Hepatocyte (in vitro differentiated cells): Measurements from ENCODE around the gene SRPK2. TPM values are rescaled to one million over a fixed set of nuclear protein-coding genes. Genes with fewer than 3 reads are reported as not detected.
"Not testable (repeated sequence)": the region's sequence is repeated elsewhere in the genome, so short reads cannot be mapped to it uniquely, and the experiment has no call there.

Source experiments
- DNase-seq: peaks from one replicate; pipeline ENCODE4 v3.0.0-alpha.2; 2016; ENCODE audit warnings: low spot score
- H2AFZ ChIP-seq: fragments of 200-600 bp; sonication (generic); 2 replicates; pipeline ENCODE4 v1.6.0; 2016; ENCODE audit warnings: antibody characterized with exemption, mild to moderate bottlenecking
- H3K27ac ChIP-seq: fragments of 200-600 bp; sonication (generic); 2 replicates; pipeline ENCODE4 v1.5.1; 2016; ENCODE audit warnings: mild to moderate bottlenecking
- H3K27me3 ChIP-seq: fragments of 200-600 bp; sonication (generic); 2 replicates; pipeline ENCODE4 v1.6.1; 2016
- H3K36me3 ChIP-seq: fragments of 200-600 bp; sonication (generic); replicated peaks from 2 replicates; pipeline ENCODE4 v1.5.1; 2016; ENCODE audit warnings: low read depth; ENCODE audit not compliant: insufficient read depth
- H3K4me1 ChIP-seq: fragments of 200-600 bp; sonication (generic); 2 replicates; pipeline ENCODE4 v1.5.1; 2016; ENCODE audit warnings: mild to moderate bottlenecking, moderate library complexity; ENCODE audit not compliant: insufficient read depth
- H3K4me2 ChIP-seq: fragments of 200-600 bp; sonication (generic); 2 replicates; pipeline ENCODE4 v1.6.0; 2016
- H3K4me3 ChIP-seq: fragments of 200-600 bp; sonication (generic); 2 replicates; pipeline ENCODE4 v1.5.1; 2016; ENCODE audit warnings: mild to moderate bottlenecking
- H3K79me2 ChIP-seq: fragments of 200-600 bp; sonication (generic); 2 replicates; pipeline ENCODE4 v1.6.0; 2017; ENCODE audit warnings: mild to moderate bottlenecking
- H3K9me2 ChIP-seq: fragments of 200-600 bp; sonication (generic); replicated peaks from 2 replicates; pipeline ENCODE4 v1.6.0; 2017; ENCODE audit warnings: mild to moderate bottlenecking; ENCODE audit not compliant: insufficient read depth
- H3K9me3 ChIP-seq: fragments of 200-600 bp; sonication (generic); 2 replicates; pipeline ENCODE4 v1.5.1; 2016; ENCODE audit warnings: low read depth, mild to moderate bottlenecking
- H4K20me1 ChIP-seq: fragments of 200-600 bp; sonication (generic); 2 replicates; pipeline ENCODE4 v1.6.0; 2016; ENCODE audit warnings: mild to moderate bottlenecking; ENCODE audit not compliant: insufficient read depth, poor library complexity, severe bottlenecking
- CTCF ChIP-seq: fragments of 200-600 bp; sonication (generic); IDR thresholded peaks from 2 replicates; pipeline ENCODE4 v1.5.1; 2016; ENCODE audit warnings: antibody characterized with exemption, mild to moderate bottlenecking; ENCODE audit not compliant: poor library complexity
- EZH2 ChIP-seq: fragments of 200-600 bp; sonication (generic); IDR thresholded peaks from 2 replicates; pipeline ENCODE4 v1.6.1; 2016; ENCODE audit warnings: antibody characterized with exemption, mild to moderate bottlenecking, borderline replicate concordance
- EZH2phosphoT487 ChIP-seq: fragments of 200-600 bp; sonication (generic); IDR thresholded peaks from one replicate; pipeline ENCODE4 v1.6.1; 2018; ENCODE audit warnings: antibody characterized with exemption, mild to moderate bottlenecking, low read depth, moderate library complexity; ENCODE audit not compliant: unreplicated experiment, severe bottlenecking
- WGBS: methylation state at CpG from one replicate; pipeline ENCODE4 v1.1.6; 2016; ENCODE audit warnings: low lambda C conversion rate; ENCODE audit errors: missing lambda C conversion rate; 5-methylcytosine and 5-hydroxymethylcytosine counted together
- polyA plus RNA-seq: library from polyadenylated mRNA; unstranded; fragments of >200 nt; fragmentation: Nextera tagmentation; extraction: Ambion mirVana; gene quantifications from 2 replicates; pipeline ENCODE4 v1.2.1, GENCODE V29; 2016
- total RNA-seq: library from RNA; depleted of rRNA; stranded (reverse); fragments of >200 nt; gene quantifications from 2 replicates; pipeline ENCODE4 v1.2.3, GENCODE V29; 2014

The SRPK2 gene
- total and polyA plus RNA-seq, 2 experiments from 2014 or later, result 41.4 to 46.1 TPM

GRCh38 chr7:105327201-105327600 lies 61.5 kb downstream of the SRPK2 start:
- no peak for DNase-seq
- Histone ChIP-seq H3K4me3 (no peak overlapping the region), H3K27me3 (no peaks in the 10 kb centered on the region), H3K9me3 (no peaks in the 10 kb centered on the region), H3K4me1 (no peaks in the 10 kb centered on the region), H3K36me3 (no peaks in the 10 kb centered on the region), H2AFZ (no peak overlapping the region), H4K20me1 (peaks cover 23% of the 10 kb centered on the region), H3K4me2 (no peak overlapping the region), H3K79me2 (peaks cover 89% of the 10 kb centered on the region), H3K9me2 (no peaks in the 10 kb centered on the region), H3K27ac (no peak overlapping the region)
- TF ChIP-seq EZH2phosphoT487 (no peak), CTCF (no peak), EZH2 (no peak)
- 72% methylated on average over 1 of the region's 1 CpG for WGBS

DNA sequence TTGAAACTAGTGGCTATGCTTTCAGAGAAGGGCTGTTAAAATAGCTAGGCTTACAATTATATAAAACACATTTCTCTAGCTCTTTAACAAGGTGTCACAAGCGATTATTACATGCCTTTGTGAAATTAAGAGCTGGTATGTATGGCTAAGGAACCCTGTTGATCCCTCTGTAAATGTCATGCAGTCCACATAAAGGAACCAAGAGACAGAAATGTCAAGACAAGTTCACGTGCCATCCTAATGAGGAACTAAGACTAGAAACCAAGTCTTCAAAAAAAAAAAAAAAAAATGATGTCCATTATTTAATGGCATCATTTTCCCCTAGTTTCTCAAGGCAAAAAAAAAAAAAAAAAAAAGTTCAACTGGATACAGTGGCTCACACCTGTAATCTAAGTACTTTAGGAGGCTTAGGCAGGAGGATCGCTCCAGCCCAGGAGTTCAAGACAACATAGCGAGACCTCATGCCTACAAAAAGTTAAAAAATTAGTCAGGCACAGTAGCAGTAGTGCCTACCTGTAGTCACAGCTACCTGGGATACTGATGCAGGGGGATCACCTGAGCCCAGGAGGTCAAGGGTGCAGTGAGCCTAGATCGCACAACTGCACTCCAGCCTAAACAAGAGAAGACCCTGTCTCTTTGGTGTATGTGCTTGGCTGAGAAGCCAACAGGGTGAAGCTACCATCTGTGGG lies 63.4 kb downstream of the SRPK2 start:
- Histone ChIP-seq H2AFZ (no peak overlapping the region), H3K9me3 (no peaks in the 10 kb centered on the region), H3K27me3 (no peaks in the 10 kb centered on the region), H3K4me3 (no peak overlapping the region), H3K36me3 (no peaks in the 10 kb centered on the region), H3K4me1 (no peaks in the 10 kb centered on the region), H4K20me1 (peaks cover 24% of the 10 kb centered on the region), H3K4me2 (no peak overlapping the region), H3K9me2 (no peaks in the 10 kb centered on the region), H3K27ac (no peak overlapping the region), H3K79me2 (peaks cover 90% of the 10 kb centered on the region)
- TF ChIP-seq EZH2phosphoT487 (no peak), CTCF (no peak), EZH2 (no peak)
- 91% methylated on average over 5 of the region's 5 CpGs for WGBS
- DNase-seq, result no peak

DNA sequence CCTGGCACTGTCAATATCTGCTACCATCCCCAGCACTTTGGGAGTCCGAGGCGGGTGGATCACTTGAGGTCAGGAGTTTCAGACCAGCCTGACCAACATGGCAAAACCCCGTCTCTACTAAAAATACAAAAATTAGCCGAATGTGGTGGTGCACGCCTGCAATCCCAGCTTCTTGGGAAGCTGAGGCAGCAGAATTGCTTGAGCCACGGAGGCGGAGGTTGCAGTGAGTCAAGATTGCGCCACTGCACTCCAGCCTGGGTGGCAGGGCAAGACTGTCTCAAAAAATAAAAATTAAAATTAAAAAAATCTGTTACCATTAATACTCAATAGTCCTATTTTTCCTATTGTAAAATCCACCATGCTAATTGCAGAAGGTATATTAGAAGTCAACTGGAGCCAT lies 64.1 kb downstream of the SRPK2 start:
- H3K4me3 ChIP-seq, H3K27me3 ChIP-seq, H3K27ac ChIP-seq, H2AFZ ChIP-seq, H3K9me2 ChIP-seq, H3K9me3 ChIP-seq, H3K4me2 ChIP-seq, DNase-seq, H3K36me3 ChIP-seq, H3K4me1 ChIP-seq: not testable (repeated sequence)
- H3K79me2 ChIP-seq, result peaks cover 90% of the 10 kb centered on the region
- peaks cover 24% of the 10 kb centered on the region for H4K20me1 ChIP-seq
- 96% methylated on average over 8 of the region's 8 CpGs for WGBS

- Histone ChIP-seq H3K4me3 (no peak overlapping the region), H3K79me2 (peaks cover 93% of the 10 kb centered on the region), H3K4me1 (no peaks in the 10 kb centered on the region), H3K9me3 (no peaks in the 10 kb centered on the region), H3K4me2 (no peak overlapping the region), H3K36me3 (no peaks in the 10 kb centered on the region), H3K27ac (no peak overlapping the region), H2AFZ (no peak overlapping the region), H3K27me3 (no peaks in the 10 kb centered on the region), H4K20me1 (peaks cover 23% of the 10 kb centered on the region), H3K9me2 (no peaks in the 10 kb centered on the region)
- TF ChIP-seq EZH2phosphoT487 (no peak), CTCF (no peak), EZH2 (no peak)
- DNase-seq, result no peak
- WGBS, result 100% methylated on average over 1 of the region's 1 CpG
Measured at GRCh38 chr7:105323366-105323765, 65.4 kb downstream of the SRPK2 start.
